Body of pancreas (tissue), 4 donors: Measurements from ENCODE around the gene ZNF652. TPM values are rescaled to one million over a fixed set of nuclear protein-coding genes. Genes with fewer than 3 reads are reported as not detected.
A peak's percentile ranks its signal among the peaks of the same experiment; 100 is the strongest.

ENCODE experiments used
- ATAC-seq: fragments of 150-250 bp; one replicate; pipeline ENCODE4 v1.9.1; 2016
- DNase-seq, 4 donors: peaks; one replicate each; pipeline ENCODE4 v3.0.0-alpha.2; 2019
- H3K27ac ChIP-seq, 4 donors: fragments of 200-600 bp; sonication (generic); 1 replicate in 3 of 4; 2 replicates in 1 of 4; pipeline versions ENCODE4 v1.5.1 to v1.6.1; 2016 to 2019; ENCODE audit warnings: mild to moderate bottlenecking in 1 of 4, mixed read lengths in 1 of 4, moderate library complexity in 1 of 4
- H3K27me3 ChIP-seq, 2 donors: fragments of 200-600 bp; sonication (generic); one replicate each; pipeline ENCODE4 v1.6.0; 2016; ENCODE audit warnings: mild to moderate bottlenecking in 1 of 2
- H3K36me3 ChIP-seq, 2 donors: fragments of 200-600 bp; sonication (generic); replicated peaks in 1 of 2; 2 replicates each; pipeline ENCODE4 v1.5.1; 2016; ENCODE audit warnings: low read depth in 2 of 2; ENCODE audit not compliant: insufficient read depth in 1 of 2
- H3K4me1 ChIP-seq: fragments of 200-600 bp; sonication (generic); one replicate; pipeline ENCODE4 v1.6.0; 2016
- H3K4me3 ChIP-seq, 2 donors: fragments of 200-600 bp; sonication (generic); 1 replicate in 1 of 2; 2 replicates in 1 of 2; pipeline ENCODE4 v1.5.1; 2016 to 2019
- H3K9me3 ChIP-seq, 3 donors: fragments of 200-600 bp; sonication (generic); 1 replicate in 2 of 3; 2 replicates in 1 of 3; pipeline ENCODE4 v1.5.1; 2016
- CTCF ChIP-seq, 7 experiments: fragments of 450-650 bp in 4 of 7; fragments of 200-600 bp in 3 of 7; sonication (generic) in 3 of 7; IDR thresholded peaks; one replicate each; pipeline ENCODE4 v1.5.1; 2016 to 2019; ENCODE audit warnings: antibody characterized with exemption in 7 of 7
- POLR2A ChIP-seq, 3 donors: fragments of 450-650 bp; IDR thresholded peaks; one replicate each; pipeline ENCODE4 v1.6.1; 2016; ENCODE audit warnings: antibody characterized with exemption in 3 of 3, mild to moderate bottlenecking in 2 of 3
- WGBS, 2 donors: methylation state at CpG; one replicate each; pipeline ENCODE4 v1.1.5; 2017; 5-methylcytosine and 5-hydroxymethylcytosine counted together
- intact Hi-C: fragments of 100-400 bp; cut with DNase I; formaldehyde crosslinking; loops from one replicate; pipeline ENCODE4 v1.15.1; 2023
- total RNA-seq, 2 donors: library from RNA; depleted of rRNA; stranded (reverse); fragments of >200 nt; gene quantifications; one replicate each; pipeline ENCODE4 v1.1.0, GENCODE V29; 2016

The ZNF652 gene
- 10 to 100 TPM; 26.4 to 36.1 TPM for total RNA-seq

GRCh38 chr17:49361902-49362722 lies at the start of gene ZNF652:
Gene ZNF652 (minus strand): TSS chr17:49362250. CDS start chr17:49317725, 44,525 bp downstream.
- no peaks in the 10 kb centered on the region for H3K9me3 ChIP-seq
- TF ChIP-seq CTCF (IDR thresholded peaks at IDR 0.05): peak in 1 of 7 experiments; percentile 9
- peak in 2 of 3 donors; percentile 34 to 45 for TF ChIP-seq POLR2A (IDR thresholded peaks at IDR 0.05)
- H3K27me3 ChIP-seq: no peaks in the 10 kb centered on the region
- H3K27ac ChIP-seq: peak within 1 kb of the TSS; percentile 91 to 93 (median 91)
- H3K4me3 ChIP-seq: peak within 1 kb of the TSS; percentile 74 to 96
- H3K36me3 ChIP-seq: no peaks in the 10 kb centered on the region
- ATAC-seq (peak; percentile 93), DNase-seq (peak; percentile 98)
- WGBS, 2 donors: 0% methylated on average over 24 to 42 of the region's 106 CpGs
- peaks cover 32% of the 10 kb centered on the region for H3K4me1 ChIP-seq
- intact Hi-C loops: no loop called here

GRCh38 chr17:49409066-49409465 lies 47.0 kb upstream of the ZNF652 start:
- Histone ChIP-seq H3K9me3 (no peaks in the 10 kb centered on the region), H3K27ac (no peak overlapping the region), H3K27me3 (no peaks in the 10 kb centered on the region), H3K4me3 (no peak overlapping the region), H3K4me1 (peaks cover 19% of the 10 kb centered on the region), H3K36me3 (peaks cover 0 to 42% of the 10 kb centered on the region in 2 donors)
- ATAC-seq: no peak
- intact Hi-C loops: loop anchor here (10.0 kb wide), 1 partner anchor 146 kb away; no protein-coding TSS in a partner anchor
- TF ChIP-seq POLR2A (IDR thresholded peaks at IDR 0.05) (no peak), CTCF (IDR thresholded peaks at IDR 0.05) (no peak)
- DNase-seq: no peak
- WGBS, 2 donors: 82 to 94% methylated on average over 14 of the region's 14 CpGs

- intact Hi-C loops: loop anchor here (10.0 kb wide), 1 partner anchor 147 kb away; no protein-coding TSS in a partner anchor
- peak; percentile 84 to 95 (median 92) for DNase-seq
- peaks cover 0 to 46% of the 10 kb centered on the region in 2 donors for H3K36me3 ChIP-seq
- TF ChIP-seq POLR2A (IDR thresholded peaks at IDR 0.05): no peak
- peak; percentile 38 to 89 (median 66) for TF ChIP-seq CTCF (IDR thresholded peaks at IDR 0.05)
- no peaks in the 10 kb centered on the region for H3K27me3 ChIP-seq
- H3K4me3 ChIP-seq: no peak overlapping the region
- 7% methylated on average over 9 of the region's 9 CpGs for WGBS, 2 donors
- peak; percentile 92 for ATAC-seq
- peak overlapping the region in 3 of 4 donors; percentile 4 to 71 (median 25) for H3K27ac ChIP-seq
- H3K9me3 ChIP-seq: no peaks in the 10 kb centered on the region
- H3K4me1 ChIP-seq: peaks cover 12% of the 10 kb centered on the region
These were observed 46.0 kb upstream of the ZNF652 start for GRCh38 chr17:49407981-49408501.

- H3K4me3 ChIP-seq: no peak overlapping the region
- DNase-seq: no peak
- 86 to 88% methylated on average over 9 of the region's 9 CpGs for WGBS, 2 donors
These were observed 45.0 kb upstream of the ZNF652 start for GRCh38 chr17:49407086-49407485.

More at GRCh38 chr17:49407086-49407485, 45.0 kb upstream of the ZNF652 start:
- TF ChIP-seq POLR2A (IDR thresholded peaks at IDR 0.05) (no peak), CTCF (IDR thresholded peaks at IDR 0.05) (no peak)
- intact Hi-C loops: loop anchor here (10.0 kb wide), 1 partner anchor 148 kb away; no protein-coding TSS in a partner anchor
- H3K36me3 ChIP-seq: peaks cover 0 to 45% of the 10 kb centered on the region in 2 donors
- no peaks in the 10 kb centered on the region for H3K9me3 ChIP-seq
- peaks cover 12% of the 10 kb centered on the region for H3K4me1 ChIP-seq
- no peaks in the 10 kb centered on the region for H3K27me3 ChIP-seq
- ATAC-seq: no peak
- no peak overlapping the region for H3K27ac ChIP-seq
